NAMALWA (cell line): ENCODE measurements around the gene SLC2A1.

Source experiments
- DNase-seq: peaks from one replicate; pipeline ENCODE4 v3.0.0-alpha.2; 2015; ENCODE audit warnings: low spot score

The SLC2A1 gene

GRCh38 chr1:42958488-42959319, at the start of gene SLC2A1:
Gene SLC2A1 (minus strand): TSS chr1:42958868. CDS start chr1:42958651, 217 bp downstream.
- DNase-seq: peak; percentile 96

DNA sequence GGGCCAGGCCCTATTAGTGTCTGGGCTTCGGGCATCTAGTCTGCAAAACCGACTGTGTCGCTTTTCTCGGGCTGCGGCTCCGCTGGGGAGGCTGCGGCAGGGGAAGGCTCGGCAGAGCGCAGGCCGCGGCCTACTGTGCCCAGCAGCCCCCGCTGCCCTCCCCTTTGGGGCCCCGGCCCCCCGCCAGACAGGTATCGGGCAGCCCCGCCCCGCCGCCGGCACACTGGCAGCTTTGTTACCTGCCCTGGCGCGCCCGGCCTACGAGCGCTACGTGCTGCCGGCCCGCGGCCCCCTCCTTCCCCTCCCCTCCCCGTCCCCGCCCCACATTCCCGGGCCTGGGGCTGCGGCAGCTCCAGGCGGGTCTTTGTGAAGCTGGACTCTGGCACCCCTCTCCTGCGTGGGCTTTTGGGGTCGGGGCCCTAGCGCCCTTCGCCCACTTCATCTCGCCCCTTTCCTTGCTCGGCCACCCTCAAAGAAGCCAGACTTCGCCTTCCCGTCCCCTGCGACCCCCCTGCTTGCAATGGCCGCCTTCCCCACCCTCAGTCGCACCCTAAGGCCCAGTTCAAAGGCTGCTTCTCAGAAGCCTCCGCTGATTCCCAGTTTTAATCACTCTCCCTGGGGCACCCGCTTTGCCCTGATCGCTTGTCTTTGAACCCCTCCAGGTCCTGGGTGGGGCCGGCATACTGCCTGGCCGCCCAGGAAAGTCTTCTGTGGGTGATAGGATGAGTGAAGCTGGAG, 48.9 kb upstream of the SLC2A1 start:
- no peak for DNase-seq

- DNase-seq: no peak
Measured at GRCh38 chr1:43005460-43006361, 47.0 kb upstream of the SLC2A1 start.

DNA sequence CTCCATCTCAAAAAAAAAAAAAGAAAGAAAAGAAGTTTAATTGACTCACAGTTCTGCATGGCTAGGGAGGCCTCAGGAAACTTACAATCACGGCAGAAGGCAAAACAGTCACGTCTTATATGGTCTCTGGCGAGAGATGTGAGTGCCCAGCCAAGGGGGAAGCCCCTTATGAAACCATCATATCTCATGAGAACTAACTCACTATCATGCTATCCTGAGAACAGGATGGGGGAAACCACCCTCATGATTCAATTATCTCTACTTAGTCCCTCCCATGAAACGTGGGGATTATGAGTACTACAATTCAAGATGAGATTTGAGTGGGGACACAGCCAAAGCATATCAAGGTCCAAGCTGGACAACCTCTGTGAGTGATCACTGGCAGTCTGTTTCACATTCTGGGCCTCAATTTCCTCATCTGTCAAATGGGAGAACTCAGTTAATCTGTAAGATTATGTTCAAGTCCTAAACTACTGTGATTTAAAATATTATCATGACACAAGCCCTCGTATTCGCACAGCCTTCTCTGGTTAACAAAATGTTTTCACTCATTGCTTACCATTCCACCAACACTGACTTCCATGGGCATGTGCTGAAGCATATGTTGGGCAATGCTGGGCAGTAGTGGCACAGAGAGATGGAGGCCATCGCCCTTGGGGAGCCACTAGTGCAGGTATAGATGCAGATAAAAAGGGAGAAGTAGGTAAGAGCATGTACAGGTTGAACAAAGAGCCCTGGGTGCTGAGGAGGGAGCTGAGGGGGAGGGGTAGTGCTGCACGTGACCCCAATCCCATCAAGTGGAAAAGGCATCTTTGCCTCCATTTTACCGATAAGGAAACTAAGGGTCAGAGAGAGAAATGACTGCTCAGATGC, 46.2 kb upstream of the SLC2A1 start:
- no peak for DNase-seq

GRCh38 chr1:43002766-43003165, 44.1 kb upstream of the SLC2A1 start:
- no peak for DNase-seq

DNA sequence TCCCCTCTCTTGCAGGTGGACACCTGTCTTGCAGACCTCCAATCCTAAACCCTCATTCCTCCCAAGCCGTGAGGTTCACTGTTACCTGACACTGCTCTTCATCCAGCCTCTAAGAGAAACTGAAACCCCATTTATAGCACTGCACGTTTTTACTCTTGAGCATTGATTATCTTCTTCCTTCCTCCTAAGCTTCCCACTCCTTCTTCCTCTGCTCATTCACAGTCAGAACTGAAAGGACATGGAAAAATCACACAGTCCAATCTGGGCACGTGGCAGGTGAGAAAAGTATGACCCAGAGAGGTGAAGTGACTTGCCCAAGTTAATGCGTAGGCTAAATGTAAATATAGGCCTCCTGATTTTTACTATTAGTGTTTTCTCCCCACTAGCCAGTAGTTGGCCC, 43.4 kb upstream of the SLC2A1 start:
- no peak for DNase-seq

- DNase-seq: no peak
Measured at GRCh38 chr1:43001434-43001833, 42.8 kb upstream of the SLC2A1 start.

DNA sequence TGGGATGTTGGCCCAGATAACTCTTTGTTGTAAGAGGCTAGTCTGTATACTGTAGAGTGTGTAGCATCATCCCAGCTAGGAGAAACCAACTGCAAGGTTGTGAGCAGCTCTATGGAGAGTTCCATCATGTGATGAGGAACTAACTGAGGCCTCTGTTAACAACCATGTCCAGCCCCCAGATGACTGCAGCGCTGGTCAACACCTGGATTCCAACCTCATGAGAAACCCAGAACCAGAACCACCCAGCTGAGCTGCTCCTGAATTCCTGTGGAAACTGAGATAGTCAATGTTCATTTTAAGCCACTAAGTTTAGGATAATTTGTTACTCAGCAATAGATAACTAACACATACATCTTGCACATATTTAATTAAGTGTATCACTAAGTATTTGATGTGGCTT, 41.6 kb upstream of the SLC2A1 start:
- DNase-seq: no peak

DNA sequence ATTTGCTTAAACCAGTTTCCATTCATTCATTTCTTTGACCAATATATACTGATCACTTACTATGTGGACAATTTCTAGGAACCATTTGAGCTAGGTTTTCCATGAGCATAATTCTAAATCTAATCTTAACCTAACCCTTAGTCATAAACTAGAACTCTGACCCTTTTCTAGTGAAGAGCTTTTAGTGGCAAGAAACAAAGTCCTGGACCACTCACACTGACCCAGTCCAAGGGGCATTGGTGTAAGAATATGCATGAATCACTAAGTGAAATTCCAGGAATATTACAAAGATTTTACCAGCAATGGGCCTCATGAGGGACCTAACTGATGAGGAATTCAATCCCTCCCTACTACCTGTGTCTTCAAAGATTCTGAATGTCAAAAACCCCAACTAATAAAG, 40.6 kb upstream of the SLC2A1 start:
- no peak for DNase-seq

GRCh38 chr1:42998386-42998785, 39.7 kb upstream of the SLC2A1 start:
- DNase-seq: no peak

DNA sequence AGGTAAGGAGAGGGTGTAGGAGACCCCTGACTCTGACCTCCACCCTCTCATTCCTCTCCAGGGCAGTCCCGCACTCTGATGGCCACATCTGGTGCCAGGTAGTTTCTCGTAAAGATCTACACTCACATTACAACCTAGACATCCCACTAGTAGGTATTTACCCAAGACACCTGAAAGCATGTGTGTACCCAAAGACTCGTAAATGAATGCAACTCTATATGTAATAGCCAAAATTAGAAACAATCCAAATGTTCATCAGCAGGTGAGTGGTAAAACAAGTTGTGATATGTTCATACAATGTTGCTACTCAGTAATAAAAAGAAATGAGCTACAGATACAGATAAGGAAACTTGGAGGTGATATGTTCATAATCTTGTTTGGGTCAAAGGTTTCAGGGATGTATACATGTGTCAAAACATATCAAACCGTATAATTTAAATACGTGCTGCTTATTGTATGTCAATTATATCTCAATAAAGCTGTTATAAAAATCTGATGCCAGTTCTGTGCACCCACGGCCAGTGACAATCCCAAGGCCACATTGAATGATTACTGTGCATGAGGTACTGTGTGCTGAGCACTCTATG, 37.8 kb upstream of the SLC2A1 start:
- no peak for DNase-seq

GRCh38 chr1:42993502-42994136, 35.0 kb upstream of the SLC2A1 start:
- no peak for DNase-seq

DNA sequence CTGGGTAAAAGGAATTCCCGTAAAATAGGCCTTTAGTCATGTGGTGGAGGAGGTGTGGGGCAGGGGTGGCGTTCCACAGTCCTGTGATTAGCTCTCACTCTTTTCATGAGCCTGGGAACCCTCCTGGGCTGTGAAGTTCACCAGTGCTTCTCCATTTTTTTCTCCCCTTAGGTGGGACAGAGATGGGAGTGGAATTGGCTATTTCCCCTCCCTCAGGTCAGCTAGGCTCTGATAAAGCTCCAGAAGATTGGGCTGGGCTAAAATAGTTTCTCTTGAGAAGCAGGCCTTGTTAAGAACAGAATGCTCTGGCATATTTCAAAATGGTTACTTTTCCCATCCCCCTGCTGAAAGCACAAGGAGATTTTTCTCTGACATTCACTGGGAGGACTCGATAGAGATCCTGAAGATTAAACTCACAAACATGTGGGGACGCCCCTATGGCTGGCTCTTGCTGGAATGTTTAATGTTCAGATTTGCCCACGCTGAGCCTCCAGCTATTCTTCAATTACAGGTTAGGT, 33.4 kb upstream of the SLC2A1 start:
- DNase-seq: no peak

- no peak for DNase-seq
Measured at GRCh38 chr1:42990757-42991346, 32.2 kb upstream of the SLC2A1 start.

- no peak for DNase-seq
Measured at GRCh38 chr1:42983693-42984092, 25.0 kb upstream of the SLC2A1 start.

DNA sequence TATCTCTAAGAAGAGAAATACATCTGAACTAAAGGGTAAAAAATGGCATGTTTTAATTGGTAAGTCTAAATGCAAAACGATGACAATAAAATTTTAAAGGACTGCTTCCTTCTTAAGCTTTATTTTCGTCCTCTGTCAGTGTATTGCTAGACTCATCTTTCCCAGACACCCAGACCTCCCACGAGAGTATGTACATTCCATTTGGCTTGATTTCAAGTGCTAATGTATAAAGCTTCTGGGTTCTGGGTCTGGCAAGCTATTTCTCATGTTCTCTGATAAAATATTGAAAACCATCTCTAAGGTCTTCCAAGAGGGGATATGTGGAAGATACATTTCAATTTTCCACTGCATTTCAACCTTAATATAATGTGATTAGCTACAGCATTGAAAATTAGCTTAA, 24.6 kb upstream of the SLC2A1 start:
- DNase-seq: no peak

DNA sequence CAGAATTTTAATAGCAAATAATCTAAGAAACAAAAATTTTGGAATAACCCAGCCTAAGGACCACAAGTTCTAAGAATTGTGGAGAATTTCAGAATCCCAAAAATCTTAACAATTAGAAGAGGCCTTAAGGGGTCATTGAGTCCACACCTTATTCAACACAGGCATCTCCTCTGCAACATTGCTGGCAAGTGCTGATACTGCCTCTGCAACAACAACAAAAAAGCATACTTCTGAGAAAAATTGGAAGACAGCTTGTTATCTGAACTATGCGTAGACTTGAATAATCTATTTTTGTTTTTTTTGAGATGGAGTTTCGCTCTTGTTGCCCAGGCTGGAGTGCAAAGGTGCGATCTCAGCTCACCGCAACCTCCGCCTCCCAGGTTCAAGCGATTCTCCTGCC, 24.0 kb upstream of the SLC2A1 start:
- DNase-seq: no peak

DNA sequence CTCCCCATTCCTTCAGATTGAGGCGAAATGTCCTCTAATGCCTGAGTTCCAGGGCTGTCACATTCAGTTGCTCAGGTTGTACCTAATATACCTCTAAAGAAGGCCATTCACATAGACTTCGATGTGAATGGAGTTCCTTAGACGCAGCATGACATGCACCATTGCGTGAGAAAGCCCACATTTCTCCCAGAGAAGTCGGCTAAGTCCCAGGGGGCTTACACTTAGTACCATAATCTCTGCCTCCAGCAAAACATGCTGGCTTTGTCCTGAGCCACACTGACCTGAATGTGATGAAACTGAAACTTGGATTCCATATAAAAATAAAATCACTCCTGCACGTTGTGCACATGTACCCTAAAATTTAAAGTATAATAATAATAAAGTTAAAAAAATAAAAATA, 23.2 kb upstream of the SLC2A1 start:
- no peak for DNase-seq

DNA sequence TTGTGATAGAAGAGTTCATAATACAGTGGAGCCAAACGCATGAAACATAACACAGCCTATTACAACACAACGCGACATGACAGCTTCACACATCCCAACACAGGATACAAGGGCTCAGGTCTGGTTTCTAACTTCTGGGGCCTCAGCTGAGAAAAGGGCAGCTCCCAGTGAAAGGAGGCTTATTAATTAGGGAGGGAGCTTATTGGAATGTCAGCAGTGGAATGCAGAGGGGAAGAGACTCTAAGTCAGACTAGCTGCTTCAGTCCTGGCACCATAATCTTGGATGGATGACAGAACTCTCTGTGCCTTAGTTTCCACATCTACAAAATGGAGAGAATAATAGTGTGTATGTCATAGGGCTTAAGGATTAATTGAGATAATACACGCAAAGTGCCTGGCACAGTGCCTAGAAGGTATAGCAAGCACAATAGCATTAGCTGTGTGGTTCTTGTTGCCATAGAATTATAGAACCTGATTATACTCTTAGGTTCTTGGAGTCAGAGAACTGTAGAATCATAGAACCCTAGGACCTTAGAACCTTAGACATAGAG, 22.7 kb upstream of the SLC2A1 start:
- no peak for DNase-seq
